GM18511 (cell line): ENCODE results near the gene G0S2.

Experiments
- ATAC-seq: cut with Tn5 transposase; IDR thresholded peaks from one replicate; pipeline ENCODE4 v1.9.1; 2021; ENCODE audit warnings: mild to moderate bottlenecking, moderate library complexity; ENCODE audit not compliant: unreplicated experiment

Gene G0S2

DNA sequence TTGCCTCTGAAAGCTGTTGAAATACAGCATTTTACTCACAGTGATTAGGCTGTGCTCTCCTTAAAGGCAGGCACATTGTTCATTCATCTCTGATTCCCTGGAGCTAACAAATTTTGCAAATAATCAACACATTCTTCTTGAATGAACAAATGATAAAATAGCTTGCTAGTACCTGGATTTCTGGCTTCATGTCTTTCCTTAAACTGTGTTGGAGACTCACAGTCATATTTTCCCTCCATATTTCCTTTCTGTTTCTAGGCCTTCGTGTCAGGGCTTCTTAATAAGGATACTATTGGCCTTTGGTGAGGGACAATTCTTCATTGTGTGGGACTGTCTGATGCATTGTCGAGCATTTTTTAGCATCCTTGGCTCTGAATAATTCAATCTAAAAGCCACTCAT lies 39.1 kb downstream of the G0S2 start:
- no peak for ATAC-seq

GRCh38 chr1:209715314-209715713 lies 40.1 kb downstream of the G0S2 start:
- no peak for ATAC-seq

DNA sequence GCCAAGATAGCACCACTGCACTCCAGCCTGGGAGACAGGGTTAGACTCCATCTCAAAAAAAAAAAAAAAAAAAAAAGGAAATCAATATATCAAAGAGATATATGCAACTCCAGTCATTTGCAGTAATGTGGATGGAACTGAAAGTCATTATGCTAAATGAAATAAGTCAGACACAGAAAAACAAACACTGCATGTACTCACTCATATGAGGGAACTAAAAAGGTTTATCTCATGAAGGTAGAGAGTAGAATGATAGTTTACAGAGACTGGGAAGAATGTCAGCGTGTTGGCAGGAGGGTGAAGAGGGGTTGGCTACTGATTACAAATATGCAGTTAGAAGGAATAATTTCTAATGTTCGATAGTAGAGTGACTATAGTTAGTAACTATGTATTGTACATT lies 42.6 kb downstream of the G0S2 start:
- ATAC-seq, result no peak

DNA sequence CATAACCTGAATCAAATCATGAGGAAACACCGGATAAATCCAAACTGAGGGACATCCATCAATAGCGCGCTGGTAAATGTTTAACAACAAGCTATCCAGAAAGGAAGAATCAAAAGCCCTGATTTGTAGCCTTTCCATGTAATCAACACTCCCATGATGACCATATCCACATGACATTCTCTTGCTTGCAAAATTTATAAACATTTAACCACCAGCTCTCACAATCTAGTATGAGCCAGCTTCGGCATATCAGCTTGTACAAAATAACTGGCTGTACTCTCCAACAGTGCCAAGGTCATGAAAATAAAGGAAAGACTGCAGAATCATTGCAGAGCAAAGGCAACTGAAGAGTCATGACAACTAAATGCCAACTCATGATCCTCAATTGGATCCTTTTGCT lies 45.1 kb downstream of the G0S2 start:
- ATAC-seq, result no peak

- no peak for ATAC-seq
Measured at GRCh38 chr1:209720826-209721225, 45.6 kb downstream of the G0S2 start.

DNA sequence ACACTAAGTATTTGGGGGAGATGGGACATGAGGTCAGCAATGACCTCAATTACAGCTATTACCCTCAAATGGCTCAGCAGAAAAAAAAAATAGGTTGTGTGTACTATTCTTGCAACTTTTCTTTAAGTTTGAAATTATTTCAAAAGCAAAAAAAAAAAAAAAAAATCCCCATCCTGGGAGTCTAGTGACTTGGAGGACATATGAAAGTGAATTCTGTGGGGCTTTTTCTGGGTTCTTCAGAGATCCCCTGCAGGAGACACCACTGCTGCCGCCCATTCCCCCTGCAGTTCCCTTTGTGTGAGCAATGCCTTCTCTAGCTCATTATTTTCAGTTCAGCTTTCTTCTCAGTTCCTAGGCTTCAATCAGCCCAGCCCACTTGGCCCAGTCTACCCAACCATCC lies 46.1 kb downstream of the G0S2 start:
- no peak for ATAC-seq

DNA sequence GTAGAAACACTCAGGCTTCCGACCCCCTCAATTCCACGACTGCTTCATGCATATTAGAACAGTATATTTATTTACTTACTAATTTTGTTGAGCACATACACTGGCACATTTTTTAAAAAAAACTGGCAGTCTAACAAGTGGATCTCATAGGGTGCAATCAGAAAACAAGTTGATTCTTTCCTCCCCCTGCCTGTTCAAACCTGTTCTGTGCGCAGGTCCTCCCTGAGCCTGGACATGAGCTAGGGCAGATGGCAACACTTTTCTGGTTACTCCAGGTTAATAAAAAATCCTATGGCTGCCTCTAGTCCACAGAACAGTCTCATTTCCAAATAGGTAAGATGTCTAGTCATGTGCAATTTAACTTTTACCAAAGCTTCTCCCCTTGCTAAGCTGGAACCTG lies 48.1 kb downstream of the G0S2 start:
- no peak for ATAC-seq

DNA sequence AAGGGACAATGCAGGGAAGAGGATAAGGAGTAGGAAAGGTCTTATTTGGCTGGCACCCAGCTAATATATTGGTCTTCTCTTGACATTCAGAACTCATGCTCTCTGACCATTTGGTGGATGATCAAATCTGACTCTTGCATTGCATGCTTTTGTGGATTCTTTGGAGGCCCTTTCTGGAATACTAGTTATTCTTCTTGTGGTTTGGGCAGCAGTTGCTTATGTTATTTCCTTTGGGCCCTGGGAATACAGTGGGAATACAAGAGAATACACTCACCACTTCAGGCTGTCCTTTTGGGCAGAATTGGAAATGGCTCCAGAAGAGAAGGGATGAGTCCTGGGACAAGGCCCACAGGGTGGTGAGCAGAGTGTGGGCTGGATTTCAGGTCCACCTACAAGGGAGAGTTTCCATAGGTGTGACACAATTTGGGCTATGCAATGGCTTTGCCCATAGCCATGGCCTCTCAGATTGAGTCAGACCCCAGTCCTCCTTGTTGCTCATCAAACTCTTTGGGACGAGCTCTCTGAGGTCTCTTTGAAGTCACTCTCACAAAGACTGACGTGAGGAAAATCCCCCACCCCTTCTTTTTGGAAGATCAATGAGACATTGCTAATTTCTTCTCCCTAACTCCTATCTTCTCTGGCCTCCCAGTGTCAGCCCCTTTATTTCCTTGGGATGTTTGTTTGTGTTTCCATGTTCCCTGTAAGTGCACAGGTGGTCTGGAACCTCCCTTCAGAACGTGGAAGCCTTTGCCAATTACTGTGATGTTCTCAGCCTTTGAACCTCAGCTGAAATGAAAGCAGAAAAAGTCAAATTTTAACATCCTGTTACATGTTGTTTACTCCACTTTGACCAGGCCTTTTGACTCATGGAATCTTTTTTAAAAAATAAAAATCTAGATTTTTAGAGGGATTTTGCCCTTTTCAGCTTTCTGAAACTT lies 48.8 kb downstream of the G0S2 start:
- ATAC-seq, result peak; percentile 51
